ENCODE measurements around the gene WWOX.

DNA sequence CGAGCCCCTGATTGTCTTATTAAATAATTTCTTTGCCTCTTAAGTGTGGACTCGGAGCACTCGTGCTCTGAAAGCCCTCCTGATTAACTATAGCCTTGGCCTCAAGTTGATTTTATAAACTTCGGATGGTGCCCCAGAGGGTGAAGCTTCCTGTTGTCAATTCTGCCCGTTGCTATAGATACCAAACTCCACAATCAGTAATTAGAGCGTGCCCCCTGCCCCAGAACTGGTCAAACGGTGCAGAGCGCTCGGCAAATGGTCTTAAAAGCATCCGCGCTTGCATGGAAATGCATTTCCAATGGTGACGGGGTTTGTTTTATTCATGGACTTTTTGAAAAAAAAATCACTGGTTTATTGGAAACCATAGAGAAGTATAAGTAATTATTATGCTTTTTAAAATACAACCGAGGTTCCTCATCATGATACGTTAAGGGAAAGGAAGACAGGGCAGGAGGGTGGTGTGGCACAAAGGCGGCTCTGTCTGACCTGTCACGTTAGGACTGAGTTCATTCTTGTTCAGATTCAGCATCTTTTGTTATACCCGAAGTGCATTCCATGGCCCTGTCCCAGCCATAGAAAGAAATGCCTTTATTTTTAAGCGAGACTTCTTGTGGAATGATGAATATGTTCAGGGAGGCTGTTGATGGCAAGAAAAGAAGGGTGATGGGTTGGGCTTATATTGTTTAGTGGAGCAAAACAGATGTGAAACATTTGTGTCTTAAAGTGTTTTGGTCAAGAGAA is 1024.7 kb downstream of the WWOX start:
- no peak for TF ChIP-seq CSDC2 (CRISPR knock-in tag; IDR thresholded peaks at IDR 0.05)
- TF ChIP-seq GLIS3 (CRISPR knock-in tag; IDR thresholded peaks at IDR 0.05) = no peak
- TF ChIP-seq, protein P1, sequence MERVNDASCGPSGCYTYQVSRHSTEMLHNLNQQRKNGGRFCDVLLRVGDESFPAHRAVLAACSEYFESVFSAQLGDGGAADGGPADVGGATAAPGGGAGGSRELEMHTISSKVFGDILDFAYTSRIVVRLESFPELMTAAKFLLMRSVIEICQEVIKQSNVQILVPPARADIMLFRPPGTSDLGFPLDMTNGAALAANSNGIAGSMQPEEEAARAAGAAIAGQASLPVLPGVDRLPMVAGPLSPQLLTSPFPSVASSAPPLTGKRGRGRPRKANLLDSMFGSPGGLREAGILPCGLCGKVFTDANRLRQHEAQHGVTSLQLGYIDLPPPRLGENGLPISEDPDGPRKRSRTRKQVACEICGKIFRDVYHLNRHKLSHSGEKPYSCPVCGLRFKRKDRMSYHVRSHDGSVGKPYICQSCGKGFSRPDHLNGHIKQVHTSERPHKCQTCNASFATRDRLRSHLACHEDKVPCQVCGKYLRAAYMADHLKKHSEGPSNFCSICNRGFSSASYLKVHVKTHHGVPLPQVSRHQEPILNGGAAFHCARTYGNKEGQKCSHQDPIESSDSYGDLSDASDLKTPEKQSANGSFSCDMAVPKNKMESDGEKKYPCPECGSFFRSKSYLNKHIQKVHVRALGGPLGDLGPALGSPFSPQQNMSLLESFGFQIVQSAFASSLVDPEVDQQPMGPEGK (CRISPR knock-in tag; IDR thresholded peaks at IDR 0.05; ENCODE audit: borderline replicate concordance) = no peak
- no peak for TF ChIP-seq ZNF565 (CRISPR knock-in tag; conservative IDR thresholded peaks at IDR 0.05; ENCODE audit: low read depth)
- TF ChIP-seq SNAI2 (CRISPR knock-in tag; IDR thresholded peaks at IDR 0.05) = no peak
- TF ChIP-seq RARB (CRISPR knock-in tag; IDR thresholded peaks at IDR 0.05) = no peak
- TF ChIP-seq, protein P2, sequence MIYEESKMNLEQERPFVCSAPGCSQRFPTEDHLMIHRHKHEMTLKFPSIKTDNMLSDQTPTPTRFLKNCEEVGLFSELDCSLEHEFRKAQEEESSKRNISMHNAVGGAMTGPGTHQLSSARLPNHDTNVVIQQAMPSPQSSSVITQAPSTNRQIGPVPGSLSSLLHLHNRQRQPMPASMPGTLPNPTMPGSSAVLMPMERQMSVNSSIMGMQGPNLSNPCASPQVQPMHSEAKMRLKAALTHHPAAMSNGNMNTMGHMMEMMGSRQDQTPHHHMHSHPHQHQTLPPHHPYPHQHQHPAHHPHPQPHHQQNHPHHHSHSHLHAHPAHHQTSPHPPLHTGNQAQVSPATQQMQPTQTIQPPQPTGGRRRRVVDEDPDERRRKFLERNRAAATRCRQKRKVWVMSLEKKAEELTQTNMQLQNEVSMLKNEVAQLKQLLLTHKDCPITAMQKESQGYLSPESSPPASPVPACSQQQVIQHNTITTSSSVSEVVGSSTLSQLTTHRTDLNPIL (CRISPR knock-in tag; IDR thresholded peaks at IDR 0.05; ENCODE audit: low read depth) = no peak
- no peak for TF ChIP-seq ZFP30 (CRISPR knock-in tag; IDR thresholded peaks at IDR 0.05)
- TF ChIP-seq, protein P3, sequence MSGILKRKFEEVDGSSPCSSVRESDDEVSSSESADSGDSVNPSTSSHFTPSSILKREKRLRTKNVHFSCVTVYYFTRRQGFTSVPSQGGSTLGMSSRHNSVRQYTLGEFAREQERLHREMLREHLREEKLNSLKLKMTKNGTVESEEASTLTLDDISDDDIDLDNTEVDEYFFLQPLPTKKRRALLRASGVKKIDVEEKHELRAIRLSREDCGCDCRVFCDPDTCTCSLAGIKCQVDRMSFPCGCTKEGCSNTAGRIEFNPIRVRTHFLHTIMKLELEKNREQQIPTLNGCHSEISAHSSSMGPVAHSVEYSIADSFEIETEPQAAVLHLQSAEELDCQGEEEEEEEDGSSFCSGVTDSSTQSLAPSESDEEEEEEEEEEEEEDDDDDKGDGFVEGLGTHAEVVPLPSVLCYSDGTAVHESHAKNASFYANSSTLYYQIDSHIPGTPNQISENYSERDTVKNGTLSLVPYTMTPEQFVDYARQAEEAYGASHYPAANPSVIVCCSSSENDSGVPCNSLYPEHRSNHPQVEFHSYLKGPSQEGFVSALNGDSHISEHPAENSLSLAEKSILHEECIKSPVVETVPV (CRISPR knock-in tag; IDR thresholded peaks at IDR 0.05) = no peak
- TF ChIP-seq ARNTL (CRISPR knock-in tag; IDR thresholded peaks at IDR 0.05; ENCODE audit: borderline replicate concordance, low read depth) = no peak
- no peak for TF ChIP-seq ISL1 (CRISPR knock-in tag; IDR thresholded peaks at IDR 0.05)
- no peak for TF ChIP-seq OSR1 (CRISPR knock-in tag; IDR thresholded peaks at IDR 0.05)
- no peak for TF ChIP-seq ZC3H10 (CRISPR knock-in tag; IDR thresholded peaks at IDR 0.05)
- TF ChIP-seq TOX (CRISPR knock-in tag; IDR thresholded peaks at IDR 0.05; ENCODE audit: borderline replicate concordance) = no peak

Data from SK-N-SH treated with all-trans-retinoic acid at 6 μM for 48 hours (cell line).